ENCODE measurements around the gene NECAB2.

The NECAB2 gene

GRCh38 chr16:83967091-83967490 lies 953 bp upstream of the NECAB2 start:
- DNase-seq (ENCODE audit: low read depth in 2 of 2): no peak

- DNase-seq (ENCODE audit: low read depth in 2 of 2): no peak
Observed at GRCh38 chr16:83968306-83968851, 335 bp downstream of the NECAB2 start.

GRCh38 chr16:83968891-83969649 lies 1.0 kb downstream of the NECAB2 start:
- DNase-seq (ENCODE audit: low read depth in 2 of 2): no peak

DNA sequence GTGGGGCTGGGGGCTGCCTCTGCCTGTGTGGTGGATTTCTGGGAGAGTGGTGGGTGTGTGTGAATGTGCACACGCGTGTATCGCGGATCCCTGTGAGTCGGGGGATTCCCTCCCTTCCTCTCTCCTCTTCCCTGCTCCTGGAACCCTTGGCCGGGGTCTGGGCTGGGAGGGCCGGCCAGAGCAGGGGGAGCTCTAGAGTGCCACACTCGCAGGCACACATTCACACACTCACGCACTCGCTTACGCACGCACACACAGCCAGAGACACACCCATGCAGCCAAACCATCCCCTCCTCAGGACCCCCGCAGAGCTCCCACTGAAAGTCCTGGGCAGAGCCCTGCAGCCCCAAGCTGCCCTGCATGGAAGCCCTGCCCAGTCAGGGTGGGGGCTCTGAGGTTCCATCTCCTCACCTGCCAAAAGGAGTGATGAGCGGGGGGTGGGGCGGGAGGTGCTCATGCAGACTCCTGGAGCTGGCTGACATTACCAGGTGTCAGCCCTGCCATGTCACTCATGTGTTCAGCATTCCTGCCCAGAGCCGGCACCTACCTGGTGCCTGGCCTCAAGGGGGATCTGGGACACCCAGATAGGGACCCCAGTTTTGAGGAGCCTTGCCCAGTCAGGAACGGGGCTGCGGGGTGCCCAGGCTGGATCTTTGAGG lies 1.9 kb downstream of the NECAB2 start:
- DNase-seq (ENCODE audit: low read depth in 2 of 2): no peak

DNA sequence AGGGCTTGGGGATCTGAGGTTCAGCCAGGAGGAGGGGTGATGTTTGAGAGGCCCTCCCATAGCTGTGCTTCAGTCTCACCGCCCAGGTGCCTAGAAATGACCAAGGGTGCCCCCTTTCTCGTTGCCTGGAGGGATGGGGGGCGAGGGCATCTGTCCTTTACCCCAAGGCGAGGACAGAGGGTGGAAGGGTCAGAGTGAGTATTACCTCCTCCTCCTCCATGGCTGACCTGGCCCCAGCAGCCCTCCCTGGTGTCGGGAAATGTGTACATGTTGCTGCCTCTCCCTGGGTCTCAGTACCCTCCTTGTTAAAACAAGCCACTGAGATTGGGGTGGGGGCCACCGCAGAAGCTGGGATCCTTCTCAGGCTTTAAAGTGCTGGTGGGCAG lies 2.4 kb downstream of the NECAB2 start:
- DNase-seq (ENCODE audit: low read depth in 2 of 2): no peak

- DNase-seq (ENCODE audit: low read depth in 2 of 2): no peak
Observed at GRCh38 chr16:83971165-83972130, 3.4 kb downstream of the NECAB2 start.

DNA sequence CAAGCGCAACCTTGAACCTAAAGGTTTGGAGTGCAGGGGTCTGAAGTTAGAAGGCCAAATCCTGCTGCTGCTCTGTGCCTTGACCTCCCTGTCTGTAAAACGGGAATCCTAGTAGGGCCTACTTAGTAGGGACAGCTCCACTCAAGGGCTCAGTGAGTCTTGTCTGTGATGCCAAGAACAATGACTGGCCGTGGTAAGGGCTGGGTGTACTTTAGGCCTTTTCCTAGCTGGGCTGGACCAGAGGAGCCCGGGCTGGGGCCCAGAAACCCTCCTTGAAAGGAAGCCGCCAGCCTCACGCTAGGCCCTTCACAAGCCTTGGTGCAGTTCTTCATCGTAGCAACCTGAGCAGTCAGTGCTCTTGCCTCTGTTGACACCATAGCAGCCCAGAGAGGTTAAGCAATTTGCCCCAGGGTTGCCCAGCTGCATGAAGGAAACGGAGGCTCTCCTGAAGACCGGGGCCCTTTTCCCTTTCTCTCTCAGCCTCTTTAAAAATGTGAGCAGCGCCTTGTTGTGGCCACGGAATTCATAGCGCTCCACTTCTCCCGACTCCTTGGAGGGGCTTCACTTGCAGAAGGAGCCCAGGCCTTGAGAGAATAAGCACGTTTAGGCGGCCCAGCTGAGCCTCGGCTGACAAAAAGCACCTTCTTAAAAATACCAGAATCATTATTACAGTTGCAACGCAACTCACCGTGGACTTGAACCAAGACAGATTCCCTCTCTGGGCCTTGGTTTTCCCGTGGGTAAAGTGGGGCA lies 4.4 kb downstream of the NECAB2 start:
- no peak for DNase-seq (ENCODE audit: low read depth in 2 of 2)

DNA sequence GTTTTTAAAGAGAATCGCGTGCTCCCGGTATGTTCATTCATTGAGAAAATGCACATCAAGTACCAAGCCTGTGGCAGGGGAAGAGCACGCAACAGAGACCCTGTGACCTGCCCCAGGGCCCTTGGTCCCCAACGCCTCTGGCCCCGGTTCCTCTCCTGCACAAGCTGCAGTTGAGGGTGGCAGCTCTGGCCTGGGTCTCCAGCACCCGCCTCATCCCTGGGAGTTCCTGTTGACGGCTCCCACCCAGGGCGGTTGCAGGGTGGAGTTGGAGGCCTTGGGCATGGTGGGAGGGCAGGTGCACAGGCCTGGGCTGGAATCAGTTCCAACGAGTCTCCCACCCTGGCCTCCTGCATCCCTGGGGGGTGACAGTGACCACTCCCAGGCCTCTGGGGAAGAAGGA lies 5.0 kb downstream of the NECAB2 start:
- DNase-seq (ENCODE audit: low read depth in 2 of 2): no peak

GRCh38 chr16:83973581-83974385 lies 5.7 kb downstream of the NECAB2 start:
- no peak for DNase-seq (ENCODE audit: low read depth in 2 of 2)

GRCh38 chr16:83974475-83974874 lies 6.4 kb downstream of the NECAB2 start:
- no peak for DNase-seq (ENCODE audit: low read depth in 2 of 2)

DNA sequence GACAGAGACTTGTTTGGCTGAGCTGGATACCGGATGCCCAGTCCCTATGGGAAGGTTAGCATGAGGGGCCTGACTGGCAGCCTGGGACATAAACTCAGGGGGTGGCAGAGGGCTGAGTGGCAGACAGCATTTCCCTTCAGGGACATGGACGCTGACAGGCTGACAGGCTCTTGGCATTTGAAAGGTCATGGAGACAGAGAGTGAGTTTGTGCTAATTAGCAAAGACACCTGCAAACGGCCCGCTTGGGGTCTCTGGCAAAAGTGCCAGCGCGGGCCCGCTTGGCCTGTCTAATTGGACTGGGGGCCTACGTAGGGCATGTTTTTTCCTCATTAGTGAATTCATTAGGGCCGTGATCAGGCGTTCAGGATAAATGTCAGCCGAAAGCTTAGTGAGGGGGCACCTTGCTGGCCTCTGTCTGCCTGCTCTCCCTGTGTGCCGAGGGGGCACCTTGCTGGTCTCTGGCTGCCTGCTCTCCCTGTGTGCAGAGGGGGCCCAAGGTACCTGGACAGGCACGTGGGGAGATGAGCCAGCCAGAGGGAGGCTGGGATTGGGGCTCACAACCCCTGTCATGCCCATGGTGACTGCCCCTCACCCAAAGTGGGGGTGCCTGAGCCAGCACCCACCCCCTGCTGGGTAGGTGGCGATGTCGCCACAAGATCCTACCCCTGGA lies 7.7 kb downstream of the NECAB2 start:
- no peak for DNase-seq (ENCODE audit: low read depth in 2 of 2)

- no peak for DNase-seq (ENCODE audit: low read depth in 2 of 2)
Observed at GRCh38 chr16:83977056-83977815, 9.2 kb downstream of the NECAB2 start.

DNA sequence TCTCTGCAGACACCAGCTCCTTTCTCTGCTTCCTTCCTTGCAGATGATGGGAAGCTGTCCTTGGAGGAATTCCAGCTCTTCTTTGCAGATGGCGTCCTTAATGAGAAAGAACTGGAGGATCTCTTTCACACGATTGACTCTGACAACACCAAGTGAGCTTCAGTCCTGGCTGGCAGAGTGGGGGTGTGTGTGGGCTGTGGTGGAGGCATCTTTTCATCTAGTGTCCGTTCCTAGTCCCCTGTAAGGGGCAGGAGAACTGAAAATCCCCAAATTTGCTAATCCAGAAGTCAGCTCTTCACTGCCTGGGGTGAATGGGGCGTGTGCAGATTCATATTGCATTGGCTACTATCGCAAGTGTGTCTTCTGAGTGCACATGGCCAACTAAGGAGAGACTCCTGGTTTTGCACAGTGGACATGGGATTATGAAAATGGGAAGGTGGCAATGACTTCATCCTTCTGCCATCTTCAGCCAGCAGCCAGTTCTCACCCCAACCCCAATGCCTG lies 10.4 kb downstream of the NECAB2 start:
- no peak for DNase-seq (ENCODE audit: low read depth in 2 of 2)

GRCh38 chr16:83979441-83979840 lies 11.4 kb downstream of the NECAB2 start:
- DNase-seq (ENCODE audit: low read depth in 2 of 2): no peak

- no peak for DNase-seq (ENCODE audit: low read depth in 2 of 2)
Observed at GRCh38 chr16:83980794-83981193, 12.8 kb downstream of the NECAB2 start.

- DNase-seq (ENCODE audit: low read depth in 2 of 2): no peak
Observed at GRCh38 chr16:83981799-83982198, 13.8 kb downstream of the NECAB2 start.

GRCh38 chr16:83983491-83983890 lies 15.4 kb downstream of the NECAB2 start:
- DNase-seq (ENCODE audit: low read depth in 2 of 2): no peak

GRCh38 chr16:83989300-83989699 lies 21.3 kb downstream of the NECAB2 start:
- no peak for DNase-seq (ENCODE audit: low read depth in 2 of 2)

DNA sequence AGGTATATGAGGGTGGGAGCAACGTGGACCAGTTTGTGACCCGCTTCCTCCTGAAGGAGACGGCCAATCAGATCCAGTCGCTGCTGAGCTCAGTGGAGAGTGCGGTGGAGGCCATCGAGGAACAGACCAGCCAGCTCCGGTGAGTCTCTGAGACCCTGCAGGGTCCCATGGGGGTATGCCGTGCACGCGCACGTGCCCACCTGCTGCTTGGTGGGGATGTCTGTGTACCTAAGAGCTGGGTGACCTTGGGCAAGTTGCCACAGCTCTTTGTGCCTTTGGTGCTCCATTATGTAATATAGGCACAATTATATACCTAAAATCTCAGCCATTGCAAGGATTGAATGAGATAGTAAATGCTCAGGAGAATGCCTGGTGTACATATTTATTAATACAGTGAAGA lies 22.4 kb downstream of the NECAB2 start:
- no peak for DNase-seq (ENCODE audit: low read depth in 2 of 2)

Measured in stimulated activated CD8-positive, alpha-beta memory T cell treated with anti-CD3 and anti-CD28 coated beads, Interleukin-2, amount 100 ng/mL, for 1 hour (primary cell).